22Rv1 (cell line): ENCODE measurements around the gene RPA3.

Source experiments
- H3K27ac ChIP-seq: fragments of 450-650 bp; 2 replicates; pipeline ENCODE4 v1.5.1; 2017
- ZFX ChIP-seq: fragments of 450-650 bp; IDR thresholded peaks from 2 replicates; pipeline ENCODE4 v1.6.1; 2017; ENCODE audit warnings: antibody characterized with exemption, borderline replicate concordance
- TF ChIP-seq, protein P1 (sequence below): fragments of 450-650 bp; IDR thresholded peaks from 2 replicates; pipeline ENCODE4 v1.5.1; 2017; ENCODE audit warnings: mild to moderate bottlenecking

RPA3 gene

DNA sequence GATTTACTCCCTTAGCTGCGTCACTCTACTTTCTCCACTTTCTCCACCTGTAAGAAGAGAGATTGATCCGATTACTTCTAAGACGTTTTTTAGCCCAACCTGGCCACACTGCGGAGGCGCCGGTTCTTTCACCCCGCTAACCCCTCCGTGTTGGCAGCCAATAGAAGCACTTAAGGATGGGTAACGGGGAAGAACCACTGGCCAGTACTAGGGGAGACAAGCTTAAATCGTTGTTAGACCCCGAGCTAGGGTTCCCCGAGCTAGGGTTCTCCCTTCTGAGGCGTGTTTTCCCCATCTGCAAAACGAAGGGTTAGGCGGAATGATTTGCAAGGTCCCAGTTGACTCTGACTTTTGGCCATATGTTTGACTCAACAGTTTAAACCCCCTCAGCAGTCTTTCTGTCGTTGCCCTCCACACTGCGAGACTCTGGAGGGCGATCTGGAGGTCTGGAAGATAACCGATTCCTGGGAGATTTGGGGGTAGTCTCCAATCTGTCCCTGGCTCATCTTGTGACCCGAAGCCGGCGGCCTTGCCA lies 77.2 kb downstream of the RPA3 start:
- TF ChIP-seq ZFX, result no peak
- TF ChIP-seq, protein P1, sequence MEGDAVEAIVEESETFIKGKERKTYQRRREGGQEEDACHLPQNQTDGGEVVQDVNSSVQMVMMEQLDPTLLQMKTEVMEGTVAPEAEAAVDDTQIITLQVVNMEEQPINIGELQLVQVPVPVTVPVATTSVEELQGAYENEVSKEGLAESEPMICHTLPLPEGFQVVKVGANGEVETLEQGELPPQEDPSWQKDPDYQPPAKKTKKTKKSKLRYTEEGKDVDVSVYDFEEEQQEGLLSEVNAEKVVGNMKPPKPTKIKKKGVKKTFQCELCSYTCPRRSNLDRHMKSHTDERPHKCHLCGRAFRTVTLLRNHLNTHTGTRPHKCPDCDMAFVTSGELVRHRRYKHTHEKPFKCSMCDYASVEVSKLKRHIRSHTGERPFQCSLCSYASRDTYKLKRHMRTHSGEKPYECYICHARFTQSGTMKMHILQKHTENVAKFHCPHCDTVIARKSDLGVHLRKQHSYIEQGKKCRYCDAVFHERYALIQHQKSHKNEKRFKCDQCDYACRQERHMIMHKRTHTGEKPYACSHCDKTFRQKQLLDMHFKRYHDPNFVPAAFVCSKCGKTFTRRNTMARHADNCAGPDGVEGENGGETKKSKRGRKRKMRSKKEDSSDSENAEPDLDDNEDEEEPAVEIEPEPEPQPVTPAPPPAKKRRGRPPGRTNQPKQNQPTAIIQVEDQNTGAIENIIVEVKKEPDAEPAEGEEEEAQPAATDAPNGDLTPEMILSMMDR, result no peak
- H3K27ac ChIP-seq, result peak overlapping the region; percentile 79

DNA sequence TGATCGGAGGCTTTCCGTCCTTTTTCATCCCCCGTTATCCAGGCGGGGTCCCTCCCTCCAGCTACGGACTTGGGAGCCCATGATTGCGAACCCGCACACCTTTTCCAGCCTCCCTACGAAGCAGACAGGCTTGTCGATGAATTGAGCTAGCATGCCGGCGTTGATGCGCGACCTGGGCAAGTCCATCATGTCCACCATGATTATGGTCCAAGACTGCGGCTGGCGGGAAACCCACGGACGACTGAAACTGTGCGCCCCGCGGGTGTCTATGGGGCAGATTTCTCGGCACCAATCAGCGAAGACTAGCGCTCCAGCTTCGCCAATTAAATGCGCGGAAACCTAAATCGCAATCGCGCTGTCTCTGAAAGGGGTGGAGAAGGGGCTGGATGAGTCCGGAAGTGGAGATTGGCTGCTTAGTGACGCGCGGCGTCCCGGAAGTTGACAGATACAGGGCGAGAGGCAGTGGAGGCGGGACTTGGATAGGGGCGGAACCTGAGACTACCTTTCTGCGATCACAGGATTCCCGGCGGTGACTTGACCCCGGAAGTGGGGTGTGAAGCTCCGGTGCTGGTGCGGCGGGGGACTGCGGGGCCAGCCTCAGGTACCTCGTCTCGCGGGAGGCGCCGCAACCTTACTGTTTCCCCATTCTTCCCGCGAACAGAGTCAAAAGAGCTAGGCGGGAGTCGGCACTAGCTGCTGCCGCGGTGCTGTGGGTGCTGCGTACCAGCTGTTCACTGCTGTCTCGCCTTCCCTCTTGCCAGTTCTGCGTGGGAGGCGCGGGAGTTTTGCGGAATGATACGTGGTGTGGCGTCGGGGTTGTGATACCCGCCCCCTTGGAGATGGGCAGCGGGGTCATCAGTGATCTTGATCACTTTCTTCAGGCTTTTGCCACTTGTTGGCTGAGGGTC lies 77.9 kb downstream of the RPA3 start, which contains the start of gene UMAD1:
TSS of gene UMAD1 (plus strand) at position 532 of the 908 bp plus-strand sequence. CDS start 32,620 bp downstream, outside the sequence.
- TF ChIP-seq, protein P1, result no peak
- H3K27ac ChIP-seq, result peak within 1 kb of the TSS; percentile 79

DNA sequence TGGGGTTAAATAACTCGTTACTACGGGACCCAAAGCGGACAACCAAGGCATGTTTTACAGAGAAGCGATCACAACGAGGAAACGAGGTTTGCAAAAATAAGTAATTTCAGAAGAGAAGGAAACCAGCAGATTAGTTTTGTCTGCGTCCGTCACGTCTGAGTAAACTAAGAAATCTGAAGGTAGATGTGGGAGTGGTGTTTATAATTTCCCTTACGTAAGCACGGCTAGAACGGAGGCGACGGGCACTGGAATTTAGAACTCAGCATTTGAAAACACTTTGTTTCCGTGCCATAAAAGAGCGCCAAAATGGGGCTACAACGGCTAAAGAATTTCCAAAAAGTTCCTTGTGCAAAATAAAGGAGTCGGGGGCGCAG lies 78.6 kb downstream of the RPA3 start:
- peak overlapping the region; percentile 79 for H3K27ac ChIP-seq
- TF ChIP-seq, protein P1, result no peak
- TF ChIP-seq ZFX, result no peak

- no peak for TF ChIP-seq ZFX
- TF ChIP-seq, protein P1, result no peak
- H3K27ac ChIP-seq, result peak overlapping the region; percentile 79
Measured at GRCh38 chr7:7639421-7639820, 79.0 kb downstream of the RPA3 start.

DNA sequence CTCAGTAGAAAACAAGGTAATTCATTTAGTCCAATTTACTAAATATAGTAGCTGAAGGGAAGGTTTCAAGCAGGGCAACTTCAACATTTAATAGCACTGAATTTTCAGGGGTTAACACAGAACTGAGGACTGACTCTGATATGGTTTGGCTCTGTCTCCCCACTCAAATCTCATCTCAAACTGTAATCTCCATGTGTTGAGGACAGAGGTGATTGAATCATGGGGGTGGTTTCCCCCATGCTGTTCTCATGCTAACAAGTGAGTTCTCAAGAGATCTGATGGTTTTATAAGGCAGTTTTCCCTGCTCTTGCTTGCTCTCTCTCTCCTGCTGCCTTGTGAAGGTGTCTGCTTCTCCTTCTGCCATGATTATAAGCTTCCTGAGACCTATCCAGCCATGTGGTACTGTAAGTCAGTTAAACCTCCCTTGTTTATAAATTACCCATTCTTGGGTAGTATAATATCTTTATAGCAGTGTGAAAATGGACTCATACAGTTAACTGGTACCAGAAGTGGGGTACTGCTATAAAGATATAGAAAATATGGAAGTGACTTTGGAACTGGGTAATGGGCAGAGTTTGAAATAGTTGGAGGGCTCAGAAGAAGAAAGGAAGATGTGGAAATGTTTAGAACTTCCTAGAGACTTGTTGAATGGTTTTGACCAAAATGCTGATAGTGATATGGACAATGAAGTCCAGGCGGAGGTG lies 87.6 kb downstream of the RPA3 start:
- no peak for TF ChIP-seq ZFX
- TF ChIP-seq, protein P1, result no peak
- H3K27ac ChIP-seq, result no peak overlapping the region

- no peak overlapping the region for H3K27ac ChIP-seq
- no peak for TF ChIP-seq ZFX
- TF ChIP-seq, protein P1, result no peak
Measured at GRCh38 chr7:7628476-7628875, 89.9 kb downstream of the RPA3 start.
